ENCODE measurements around the gene LPXN.

LPXN gene

DNA sequence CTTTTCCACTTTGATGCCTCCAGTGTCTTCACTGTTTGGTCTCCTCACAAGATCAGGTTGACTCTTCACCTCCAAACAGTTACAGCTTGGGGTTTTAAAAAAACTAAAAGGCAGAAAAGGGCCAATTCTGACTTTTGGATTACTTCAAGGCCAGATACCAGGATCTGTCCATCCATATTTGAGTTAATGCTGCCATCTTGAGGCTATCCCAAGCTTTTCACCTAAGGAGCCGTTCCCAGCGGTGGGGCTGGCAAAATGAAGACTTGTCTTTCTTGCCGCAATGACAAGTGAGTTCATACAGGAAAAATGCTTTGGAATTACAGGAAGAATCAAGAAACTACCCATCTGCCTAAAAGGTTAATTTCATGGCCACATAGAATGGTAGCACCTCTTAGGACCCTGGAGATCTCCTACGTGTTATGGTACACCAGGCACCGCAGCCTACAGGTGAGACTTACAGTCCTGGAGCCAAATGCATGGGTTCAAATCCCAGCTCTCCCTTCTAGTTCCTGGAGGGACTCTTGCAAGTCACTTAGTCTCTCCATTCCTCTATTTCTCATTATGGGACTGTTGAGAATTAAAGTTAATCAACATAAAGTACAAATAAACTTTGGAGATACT is 61.8 kb downstream of the LPXN start:
- TF ChIP-seq, protein P1, sequence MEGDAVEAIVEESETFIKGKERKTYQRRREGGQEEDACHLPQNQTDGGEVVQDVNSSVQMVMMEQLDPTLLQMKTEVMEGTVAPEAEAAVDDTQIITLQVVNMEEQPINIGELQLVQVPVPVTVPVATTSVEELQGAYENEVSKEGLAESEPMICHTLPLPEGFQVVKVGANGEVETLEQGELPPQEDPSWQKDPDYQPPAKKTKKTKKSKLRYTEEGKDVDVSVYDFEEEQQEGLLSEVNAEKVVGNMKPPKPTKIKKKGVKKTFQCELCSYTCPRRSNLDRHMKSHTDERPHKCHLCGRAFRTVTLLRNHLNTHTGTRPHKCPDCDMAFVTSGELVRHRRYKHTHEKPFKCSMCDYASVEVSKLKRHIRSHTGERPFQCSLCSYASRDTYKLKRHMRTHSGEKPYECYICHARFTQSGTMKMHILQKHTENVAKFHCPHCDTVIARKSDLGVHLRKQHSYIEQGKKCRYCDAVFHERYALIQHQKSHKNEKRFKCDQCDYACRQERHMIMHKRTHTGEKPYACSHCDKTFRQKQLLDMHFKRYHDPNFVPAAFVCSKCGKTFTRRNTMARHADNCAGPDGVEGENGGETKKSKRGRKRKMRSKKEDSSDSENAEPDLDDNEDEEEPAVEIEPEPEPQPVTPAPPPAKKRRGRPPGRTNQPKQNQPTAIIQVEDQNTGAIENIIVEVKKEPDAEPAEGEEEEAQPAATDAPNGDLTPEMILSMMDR (IDR thresholded peaks at IDR 0.05): no peak
- Histone ChIP-seq H3K36me3 (no peaks in the 10 kb centered on the region), H3K4me1 (ENCODE audit: control insufficient read depth in 1 of 2, insufficient read depth in 1 of 2, low read depth in 1 of 2, low read length in 1 of 2) (no peaks in the 10 kb centered on the region), H3K27ac (no peak overlapping the region), H3K9me3 (no peaks in the 10 kb centered on the region), H3K27me3 (peaks cover 7% of the 10 kb centered on the region), H3K4me3 (ENCODE audit: low read depth in 1 of 2, low read length in 1 of 2) (no peak overlapping the region)

DNA sequence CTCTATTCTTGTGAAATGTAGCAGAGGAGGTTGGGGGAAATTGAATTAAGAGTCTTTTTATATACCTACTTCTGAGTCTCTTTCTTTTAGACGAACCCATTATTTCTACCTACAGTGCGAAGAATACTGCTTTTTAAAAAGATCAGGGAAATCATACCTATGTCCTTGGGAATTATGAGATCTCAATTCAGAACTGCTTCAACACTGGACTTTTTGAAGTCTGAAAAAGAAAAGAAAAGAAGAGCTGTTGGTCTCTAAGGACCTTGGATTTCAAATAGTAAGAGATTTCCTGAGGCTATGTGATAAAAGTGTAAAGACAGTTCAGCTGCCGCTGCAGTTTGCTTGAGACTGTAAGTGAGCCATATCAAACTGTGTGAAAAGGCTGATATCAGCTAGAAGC is 64.0 kb downstream of the LPXN start:
- TF ChIP-seq, protein P1 (IDR thresholded peaks at IDR 0.05): no peak
- Histone ChIP-seq H3K4me1 (ENCODE audit: control insufficient read depth in 1 of 2, insufficient read depth in 1 of 2, low read depth in 1 of 2, low read length in 1 of 2) (no peaks in the 10 kb centered on the region), H3K36me3 (no peaks in the 10 kb centered on the region), H3K27me3 (peaks cover 7% of the 10 kb centered on the region), H3K4me3 (ENCODE audit: low read depth in 1 of 2, low read length in 1 of 2) (no peak overlapping the region), H3K27ac (no peak overlapping the region), H3K9me3 (no peaks in the 10 kb centered on the region)

DNA sequence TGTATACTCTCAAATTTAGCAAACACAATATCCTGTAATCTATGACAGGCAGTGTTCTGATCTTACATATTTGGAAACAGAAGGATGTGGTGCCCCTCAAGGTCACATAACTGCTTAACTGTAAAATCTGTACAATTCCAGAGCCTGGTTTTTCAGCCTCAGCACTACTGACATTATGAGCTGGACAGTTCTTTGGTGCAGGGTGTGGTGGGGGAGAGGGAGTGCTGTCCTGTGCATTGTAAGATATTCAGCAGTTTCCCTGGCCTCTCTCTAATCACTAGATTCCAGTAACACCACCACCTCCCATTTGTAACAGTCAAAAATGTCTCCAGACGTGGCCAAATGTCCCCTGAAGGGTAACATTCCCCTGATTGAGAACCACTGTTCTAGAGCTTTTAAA is 65.9 kb downstream of the LPXN start:
- Histone ChIP-seq H3K27me3 (peaks cover 7% of the 10 kb centered on the region), H3K9me3 (no peaks in the 10 kb centered on the region), H3K36me3 (no peaks in the 10 kb centered on the region), H3K4me3 (ENCODE audit: low read depth in 1 of 2, low read length in 1 of 2) (no peak overlapping the region), H3K4me1 (ENCODE audit: control insufficient read depth in 1 of 2, insufficient read depth in 1 of 2, low read depth in 1 of 2, low read length in 1 of 2) (no peaks in the 10 kb centered on the region), H3K27ac (no peak overlapping the region)
- TF ChIP-seq, protein P1 (IDR thresholded peaks at IDR 0.05): no peak

DNA sequence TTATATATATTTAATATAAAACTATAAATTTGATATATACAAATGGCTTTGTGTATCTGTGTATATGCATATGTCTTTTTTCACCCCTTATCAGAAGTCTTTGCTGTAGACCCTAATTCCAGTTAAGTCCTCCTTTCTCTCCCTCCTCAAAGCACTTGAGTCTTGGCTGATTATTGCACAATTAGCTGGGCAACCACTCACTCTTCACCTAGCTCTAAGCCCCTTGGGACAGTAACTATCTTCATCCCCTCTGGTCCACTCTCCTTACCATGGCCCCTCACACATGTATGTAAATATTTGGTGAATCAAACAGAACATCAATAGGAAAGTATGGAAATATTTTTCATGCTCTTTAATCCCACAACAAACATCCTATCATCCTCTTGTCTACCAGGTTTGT is 66.8 kb downstream of the LPXN start:
- no peaks in the 10 kb centered on the region for H3K4me1 ChIP-seq (ENCODE audit: control insufficient read depth in 1 of 2, insufficient read depth in 1 of 2, low read depth in 1 of 2, low read length in 1 of 2)

DNA sequence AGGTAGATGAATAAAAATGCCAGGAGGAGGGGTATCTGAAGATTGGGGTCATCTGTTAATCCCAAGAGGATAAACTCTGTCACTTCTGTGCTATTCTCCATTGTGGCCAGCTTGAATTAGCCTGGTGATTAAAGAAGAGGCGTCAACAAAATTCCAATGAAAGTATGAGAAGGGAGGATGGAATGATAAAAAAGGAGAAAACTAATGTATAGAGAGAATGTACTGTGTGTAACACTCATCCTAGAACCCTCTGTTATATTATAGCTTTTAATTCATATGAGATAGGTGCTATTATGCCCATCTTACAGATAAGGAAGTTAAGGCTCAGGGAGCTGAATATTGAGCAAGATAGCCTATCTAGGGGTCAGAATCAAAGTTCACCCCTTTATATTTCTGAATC is 67.7 kb downstream of the LPXN start, which contains the start of gene OR5B21:
OR5B21 (minus strand) TSS at position 101 of the 400 bp plus-strand sequence; CDS start at position 101, 0 bp downstream.
- Histone ChIP-seq H3K36me3 (no peaks in the 10 kb centered on the region), H3K4me3 (ENCODE audit: low read depth in 1 of 2, low read length in 1 of 2) (no peak within 1 kb of the TSS)

More for the DNA sequence above, 66.8 kb downstream of the LPXN start:
- no peaks in the 10 kb centered on the region for H3K9me3 ChIP-seq
- no peaks in the 10 kb centered on the region for H3K36me3 ChIP-seq
- peaks cover 4% of the 10 kb centered on the region for H3K27me3 ChIP-seq
- no peak overlapping the region for H3K4me3 ChIP-seq (ENCODE audit: low read depth in 1 of 2, low read length in 1 of 2)
- TF ChIP-seq, protein P1 (IDR thresholded peaks at IDR 0.05): no peak
- no peak overlapping the region for H3K27ac ChIP-seq

More for the DNA sequence above, 67.7 kb downstream of the LPXN start, which contains the start of gene OR5B21:
- TF ChIP-seq, protein P1 (IDR thresholded peaks at IDR 0.05): no peak
- Histone ChIP-seq H3K27ac (no peak within 1 kb of the TSS), H3K27me3 (no peaks in the 10 kb centered on the region), H3K9me3 (no peaks in the 10 kb centered on the region), H3K4me1 (ENCODE audit: control insufficient read depth in 1 of 2, insufficient read depth in 1 of 2, low read depth in 1 of 2, low read length in 1 of 2) (no peaks in the 10 kb centered on the region)
